ENCODE measurements around the gene ZDHHC3.
"Not testable (repeated sequence)": the region's sequence is repeated elsewhere in the genome, so short reads cannot be mapped to it uniquely, and the experiment has no call there.

ZDHHC3 gene

DNA sequence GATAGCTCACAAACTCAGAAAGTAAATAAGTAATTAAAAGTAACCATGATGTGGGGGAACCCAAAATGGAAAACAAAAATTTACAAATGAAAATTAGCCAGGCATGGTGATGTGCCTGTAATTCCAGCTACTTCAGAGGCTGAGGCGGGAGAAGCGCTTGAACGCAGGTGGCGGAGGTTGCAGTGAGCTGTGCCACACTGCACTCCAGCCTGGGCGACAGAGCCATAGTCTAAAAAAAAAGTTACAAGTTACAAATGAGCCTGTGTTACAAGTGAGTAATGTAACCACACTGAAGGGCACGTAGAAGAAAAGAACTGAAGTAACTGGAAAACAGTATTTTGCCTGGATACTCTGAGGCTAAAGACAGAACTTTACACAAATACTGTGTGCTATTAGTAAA, 11.4 kb upstream of the ZDHHC3 start:
- H3K9me3 ChIP-seq (replicated peaks; ENCODE audit: insufficient read depth, low read length), result no peaks in the 10 kb centered on the region
- H3K79me2 ChIP-seq (ENCODE audit: low read length), result peaks cover 68% of the 10 kb centered on the region

DNA sequence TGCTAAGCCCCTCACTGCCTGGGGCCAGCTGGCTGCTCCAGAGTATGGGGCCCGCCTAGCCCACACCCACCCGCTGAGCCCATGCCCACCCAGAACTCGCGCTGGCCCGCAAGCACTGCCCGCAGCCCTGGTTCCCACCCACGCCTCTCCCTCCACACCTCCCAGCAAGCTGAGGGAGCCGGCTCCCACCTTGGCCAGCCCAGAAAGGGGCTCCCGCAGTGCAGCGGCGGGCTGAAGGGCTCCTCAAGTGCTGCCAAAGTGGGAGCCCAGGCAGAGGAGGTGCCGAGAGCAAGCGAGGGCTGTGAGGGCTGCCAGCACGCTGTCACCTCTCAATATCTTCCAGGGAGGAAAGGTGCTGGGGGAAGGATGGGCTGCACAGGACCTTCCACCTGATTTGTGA, 10.4 kb upstream of the ZDHHC3 start:
- not testable (repeated sequence) for H3K9ac ChIP-seq (ENCODE audit: low read length); DNase-seq; H3K9me2 ChIP-seq (replicated peaks; ENCODE audit: insufficient read depth, low read length); H3K27me3 ChIP-seq (replicated peaks; ENCODE audit: insufficient read depth, low read length); H3K27ac ChIP-seq (ENCODE audit: low read length); H3K4me3 ChIP-seq (ENCODE audit: low read length); H3K4me1 ChIP-seq (ENCODE audit: low read length); H2AFZ ChIP-seq (ENCODE audit: low read length); H3K4me2 ChIP-seq (ENCODE audit: low read depth, low read length); H3F3A ChIP-seq (ENCODE audit: insufficient read depth, low read length); H3K9me3 ChIP-seq (replicated peaks; ENCODE audit: insufficient read depth, low read length); H3K36me3 ChIP-seq (replicated peaks; ENCODE audit: insufficient read depth, low read length); H4K20me1 ChIP-seq (ENCODE audit: insufficient read depth, low read length)
- H3K79me2 ChIP-seq (ENCODE audit: low read length), result peaks cover 78% of the 10 kb centered on the region

More for the DNA sequence above, 11.4 kb upstream of the ZDHHC3 start:
- Histone ChIP-seq H4K20me1 (ENCODE audit: insufficient read depth, low read length) (no peaks in the 10 kb centered on the region), H3F3A (ENCODE audit: insufficient read depth, low read length) (no peaks in the 10 kb centered on the region), H3K27ac (ENCODE audit: low read length) (no peak overlapping the region), H3K9ac (ENCODE audit: low read length) (no peak overlapping the region), H3K4me1 (ENCODE audit: low read length) (no peaks in the 10 kb centered on the region), H3K4me2 (ENCODE audit: low read depth, low read length) (no peak overlapping the region), H3K27me3 (replicated peaks; ENCODE audit: insufficient read depth, low read length) (no peaks in the 10 kb centered on the region), H3K9me2 (replicated peaks; ENCODE audit: insufficient read depth, low read length) (no peaks in the 10 kb centered on the region), H3K36me3 (replicated peaks; ENCODE audit: insufficient read depth, low read length) (peaks cover 7% of the 10 kb centered on the region), H3K4me3 (ENCODE audit: low read length) (no peak overlapping the region), H2AFZ (ENCODE audit: low read length) (no peak overlapping the region)
- DNase-seq, result no peak
- TF ChIP-seq EZH2phosphoT487 (IDR thresholded peaks at IDR 0.05; ENCODE audit: low read length) (no peak), EZH2 (optimal IDR thresholded peaks at IDR 0.05; ENCODE audit: low read depth, low read length) (no peak)
- TF ChIP-seq, protein P1, sequence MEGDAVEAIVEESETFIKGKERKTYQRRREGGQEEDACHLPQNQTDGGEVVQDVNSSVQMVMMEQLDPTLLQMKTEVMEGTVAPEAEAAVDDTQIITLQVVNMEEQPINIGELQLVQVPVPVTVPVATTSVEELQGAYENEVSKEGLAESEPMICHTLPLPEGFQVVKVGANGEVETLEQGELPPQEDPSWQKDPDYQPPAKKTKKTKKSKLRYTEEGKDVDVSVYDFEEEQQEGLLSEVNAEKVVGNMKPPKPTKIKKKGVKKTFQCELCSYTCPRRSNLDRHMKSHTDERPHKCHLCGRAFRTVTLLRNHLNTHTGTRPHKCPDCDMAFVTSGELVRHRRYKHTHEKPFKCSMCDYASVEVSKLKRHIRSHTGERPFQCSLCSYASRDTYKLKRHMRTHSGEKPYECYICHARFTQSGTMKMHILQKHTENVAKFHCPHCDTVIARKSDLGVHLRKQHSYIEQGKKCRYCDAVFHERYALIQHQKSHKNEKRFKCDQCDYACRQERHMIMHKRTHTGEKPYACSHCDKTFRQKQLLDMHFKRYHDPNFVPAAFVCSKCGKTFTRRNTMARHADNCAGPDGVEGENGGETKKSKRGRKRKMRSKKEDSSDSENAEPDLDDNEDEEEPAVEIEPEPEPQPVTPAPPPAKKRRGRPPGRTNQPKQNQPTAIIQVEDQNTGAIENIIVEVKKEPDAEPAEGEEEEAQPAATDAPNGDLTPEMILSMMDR (IDR thresholded peaks at IDR 0.05; ENCODE audit: low read length), result no peak

DNA sequence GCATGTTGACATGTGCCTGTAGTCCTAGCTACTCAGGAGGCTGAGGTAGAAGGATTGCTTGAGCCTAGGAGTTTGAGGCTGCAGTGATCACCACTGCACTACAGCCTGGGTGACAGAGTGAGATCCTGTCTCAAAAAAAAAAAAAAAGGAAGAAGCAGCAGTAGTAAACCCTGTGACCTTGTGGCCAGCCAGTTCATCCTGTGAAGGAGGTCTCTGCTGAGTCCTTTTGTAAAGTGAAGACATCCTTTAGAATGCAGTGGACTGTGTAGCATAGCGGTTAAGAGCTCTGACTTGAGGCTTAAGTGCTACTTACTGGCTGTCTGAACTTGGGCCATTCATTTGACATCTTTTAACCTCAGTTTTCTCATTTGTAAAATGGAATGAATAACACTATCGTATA, 8.4 kb upstream of the ZDHHC3 start:
- TF ChIP-seq EZH2phosphoT487 (IDR thresholded peaks at IDR 0.05; ENCODE audit: low read length), result no peak
- H3K9me2 ChIP-seq (replicated peaks; ENCODE audit: insufficient read depth, low read length), result no peaks in the 10 kb centered on the region
- no peaks in the 10 kb centered on the region for H3K27me3 ChIP-seq (replicated peaks; ENCODE audit: insufficient read depth, low read length)
- no peaks in the 10 kb centered on the region for H4K20me1 ChIP-seq (ENCODE audit: insufficient read depth, low read length)
- no peaks in the 10 kb centered on the region for H3K4me1 ChIP-seq (ENCODE audit: low read length)
- no peaks in the 10 kb centered on the region; the same call in 1 of the 2 replicates for H3K36me3 ChIP-seq (replicated peaks; ENCODE audit: insufficient read depth, low read length)
- H3K79me2 ChIP-seq (ENCODE audit: low read length), result peaks cover 94% of the 10 kb centered on the region
- no peak overlapping the region for H3K9ac ChIP-seq (ENCODE audit: low read length)
- no peak overlapping the region for H3K27ac ChIP-seq (ENCODE audit: low read length)
- no peak overlapping the region for H2AFZ ChIP-seq (ENCODE audit: low read length)
- no peaks in the 10 kb centered on the region for H3K9me3 ChIP-seq (replicated peaks; ENCODE audit: insufficient read depth, low read length)
- no peak overlapping the region for H3K4me2 ChIP-seq (ENCODE audit: low read depth, low read length)
- H3F3A ChIP-seq (ENCODE audit: insufficient read depth, low read length), result no peaks in the 10 kb centered on the region
- H3K4me3 ChIP-seq (ENCODE audit: low read length), result no peak overlapping the region
- no peak for DNase-seq

DNA sequence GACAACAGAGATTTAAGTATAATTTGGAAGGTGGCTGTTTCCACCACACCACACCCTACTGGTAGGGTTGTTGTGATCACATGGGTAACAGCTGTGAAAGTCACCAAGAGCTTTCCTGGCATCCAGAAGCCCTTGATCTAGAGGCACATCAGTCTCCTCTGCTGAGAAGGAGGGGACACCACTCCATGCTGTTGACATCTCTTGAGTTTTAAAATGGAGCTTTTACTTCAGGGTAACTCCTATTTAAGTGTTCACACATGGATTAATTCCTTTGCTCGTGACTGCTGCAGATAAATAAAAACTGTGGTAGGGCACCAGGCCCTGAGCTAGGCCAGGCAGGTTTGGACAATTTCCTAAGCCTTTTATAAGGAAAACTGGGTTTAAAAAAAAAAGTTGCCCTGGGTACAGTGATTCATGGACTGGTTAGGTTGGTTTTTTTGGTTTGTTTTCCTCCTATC, 7.5 kb upstream of the ZDHHC3 start:
- Histone ChIP-seq H3K9ac (ENCODE audit: low read length) (no peak overlapping the region), H3K4me2 (ENCODE audit: low read depth, low read length) (no peak overlapping the region), H4K20me1 (ENCODE audit: insufficient read depth, low read length) (no peaks in the 10 kb centered on the region), H2AFZ (ENCODE audit: low read length) (no peak overlapping the region), H3K79me2 (ENCODE audit: low read length) (peaks cover 94% of the 10 kb centered on the region), H3K27ac (ENCODE audit: low read length) (no peak overlapping the region), H3F3A (ENCODE audit: insufficient read depth, low read length) (no peaks in the 10 kb centered on the region), H3K9me2 (replicated peaks; ENCODE audit: insufficient read depth, low read length) (no peaks in the 10 kb centered on the region), H3K36me3 (replicated peaks; ENCODE audit: insufficient read depth, low read length) (no peaks in the 10 kb centered on the region; the same call in 1 of the 2 replicates), H3K9me3 (replicated peaks; ENCODE audit: insufficient read depth, low read length) (no peaks in the 10 kb centered on the region), H3K4me3 (ENCODE audit: low read length) (no peak overlapping the region), H3K4me1 (ENCODE audit: low read length) (no peaks in the 10 kb centered on the region), H3K27me3 (replicated peaks; ENCODE audit: insufficient read depth, low read length) (no peaks in the 10 kb centered on the region)
- TF ChIP-seq EZH2 (optimal IDR thresholded peaks at IDR 0.05; ENCODE audit: low read depth, low read length) (no peak), EZH2phosphoT487 (IDR thresholded peaks at IDR 0.05; ENCODE audit: low read length) (no peak)
- TF ChIP-seq, protein P1 (IDR thresholded peaks at IDR 0.05; ENCODE audit: low read length), result no peak
- no peak for DNase-seq
